IgD-negative memory B cell (primary cell): ENCODE results near the gene SMOC2. TPM values are rescaled to one million over a fixed set of nuclear protein-coding genes. Genes with fewer than 3 reads are reported as not detected.
"Not testable (repeated sequence)": the region's sequence is repeated elsewhere in the genome, so short reads cannot be mapped to it uniquely, and the experiment has no call there.

Experiments used
- H3K27ac Mint-ChIP-seq, 3 donors: one replicate each; pipeline ENCODE4 v1.8.0; 2020 to 2022; ENCODE audit warnings: mild to moderate bottlenecking in 3 of 3, mixed read lengths in 3 of 3, moderate library complexity in 1 of 3
- H3K27me3 Mint-ChIP-seq: one replicate; pipeline ENCODE4 v1.8.0; 2021; ENCODE audit warnings: mixed read lengths
- H3K36me3 Mint-ChIP-seq: one replicate; pipeline ENCODE4 v1.8.0; 2020; ENCODE audit warnings: mild to moderate bottlenecking, mixed read lengths
- H3K4me1 Mint-ChIP-seq, 3 donors: one replicate each; pipeline ENCODE4 v1.8.0; 2020 to 2022; ENCODE audit warnings: mixed read lengths in 3 of 3, mild to moderate bottlenecking in 1 of 3
- H3K4me3 Mint-ChIP-seq, 4 donors: one replicate each; pipeline ENCODE4 v1.8.0; 2020 to 2022; ENCODE audit warnings: mild to moderate bottlenecking in 4 of 4, mixed read lengths in 4 of 4, moderate library complexity in 3 of 4
- H3K9me3 Mint-ChIP-seq, 3 donors: one replicate each; pipeline ENCODE4 v1.8.0; 2020 to 2021; ENCODE audit warnings: mixed read lengths in 3 of 3, mild to moderate bottlenecking in 1 of 3
- polyA plus RNA-seq: library from polyadenylated mRNA; unstranded; fragments of 300-500 nt; fragmentation: Illumina TruSeq; gene quantifications from one replicate; pipeline ENCODE4 v1.2.3, GENCODE V29; 2021

The SMOC2 gene
- polyA plus RNA-seq, 1 donor from 2014 or later: not detected

GRCh38 chr6:168536665-168537539 is 95.9 kb downstream of the SMOC2 start:
- H3K36me3 Mint-ChIP-seq: no peaks in the 10 kb centered on the region
- H3K27ac Mint-ChIP-seq: no peak overlapping the region
- H3K4me1 Mint-ChIP-seq: no peaks in the 10 kb centered on the region
- no peaks in the 10 kb centered on the region for H3K27me3 Mint-ChIP-seq
- H3K9me3 Mint-ChIP-seq: peaks cover 0 to 2% (median 0%) of the 10 kb centered on the region in 3 donors
- H3K4me3 Mint-ChIP-seq: no peak overlapping the region

- no peak overlapping the region for H3K27ac Mint-ChIP-seq
- H3K4me3 Mint-ChIP-seq: no peak overlapping the region
- H3K36me3 Mint-ChIP-seq: no peaks in the 10 kb centered on the region
- no peaks in the 10 kb centered on the region for H3K4me1 Mint-ChIP-seq
- no peaks in the 10 kb centered on the region for H3K9me3 Mint-ChIP-seq
- H3K27me3 Mint-ChIP-seq: no peaks in the 10 kb centered on the region
Measured at GRCh38 chr6:168537540-168537884, 96.5 kb downstream of the SMOC2 start.

- not testable (repeated sequence) for H3K4me1 Mint-ChIP-seq, H3K27ac Mint-ChIP-seq, H3K4me3 Mint-ChIP-seq, H3K36me3 Mint-ChIP-seq, H3K9me3 Mint-ChIP-seq, H3K27me3 Mint-ChIP-seq
Measured at GRCh38 chr6:168538188-168538891, 97.4 kb downstream of the SMOC2 start.

GRCh38 chr6:168538892-168539811 is 98.2 kb downstream of the SMOC2 start:
- Mint-ChIP-seq H3K4me3 (no peak overlapping the region), H3K36me3 (no peaks in the 10 kb centered on the region), H3K9me3 (no peaks in the 10 kb centered on the region), H3K4me1 (no peaks in the 10 kb centered on the region), H3K27me3 (no peaks in the 10 kb centered on the region), H3K27ac (no peak overlapping the region)

- Mint-ChIP-seq H3K27ac (no peak overlapping the region), H3K4me1 (no peaks in the 10 kb centered on the region), H3K27me3 (no peaks in the 10 kb centered on the region), H3K9me3 (no peaks in the 10 kb centered on the region), H3K36me3 (no peaks in the 10 kb centered on the region), H3K4me3 (peak overlapping the region in 1 of 4 donors; percentile 77)
Measured at GRCh38 chr6:168540713-168541291, 99.8 kb downstream of the SMOC2 start.

- H3K36me3 Mint-ChIP-seq: no peaks in the 10 kb centered on the region
- H3K4me1 Mint-ChIP-seq: no peaks in the 10 kb centered on the region
- H3K27me3 Mint-ChIP-seq: no peaks in the 10 kb centered on the region
- H3K9me3 Mint-ChIP-seq: no peaks in the 10 kb centered on the region
- H3K27ac Mint-ChIP-seq: no peak overlapping the region
- peak overlapping the region in 1 of 4 donors; percentile 77 for H3K4me3 Mint-ChIP-seq
Measured at GRCh38 chr6:168541307-168541706, 100.3 kb downstream of the SMOC2 start.

- H3K4me3 Mint-ChIP-seq: no peak overlapping the region
- no peaks in the 10 kb centered on the region for H3K4me1 Mint-ChIP-seq
- H3K27ac Mint-ChIP-seq: no peak overlapping the region
- no peaks in the 10 kb centered on the region for H3K9me3 Mint-ChIP-seq
- H3K36me3 Mint-ChIP-seq: no peaks in the 10 kb centered on the region
- H3K27me3 Mint-ChIP-seq: no peaks in the 10 kb centered on the region
Measured at GRCh38 chr6:168542301-168542700, 101.3 kb downstream of the SMOC2 start.

- no peaks in the 10 kb centered on the region for H3K36me3 Mint-ChIP-seq
- no peaks in the 10 kb centered on the region for H3K4me1 Mint-ChIP-seq
- no peaks in the 10 kb centered on the region for H3K27me3 Mint-ChIP-seq
- H3K9me3 Mint-ChIP-seq: no peaks in the 10 kb centered on the region
- H3K27ac Mint-ChIP-seq: no peak overlapping the region
- no peak overlapping the region for H3K4me3 Mint-ChIP-seq
Measured at GRCh38 chr6:168545428-168545827, 104.4 kb downstream of the SMOC2 start.

- no peaks in the 10 kb centered on the region for H3K27me3 Mint-ChIP-seq
- no peaks in the 10 kb centered on the region for H3K36me3 Mint-ChIP-seq
- no peaks in the 10 kb centered on the region for H3K9me3 Mint-ChIP-seq
- no peaks in the 10 kb centered on the region for H3K4me1 Mint-ChIP-seq
- H3K4me3 Mint-ChIP-seq: no peak overlapping the region
- H3K27ac Mint-ChIP-seq: no peak overlapping the region
Measured at GRCh38 chr6:168546151-168546550, 105.2 kb downstream of the SMOC2 start.

- H3K4me1 Mint-ChIP-seq: no peaks in the 10 kb centered on the region
- H3K4me3 Mint-ChIP-seq: no peak overlapping the region
- H3K27me3 Mint-ChIP-seq: no peaks in the 10 kb centered on the region
- no peaks in the 10 kb centered on the region for H3K36me3 Mint-ChIP-seq
- no peaks in the 10 kb centered on the region for H3K9me3 Mint-ChIP-seq
- H3K27ac Mint-ChIP-seq: no peak overlapping the region
Measured at GRCh38 chr6:168546730-168547129, 105.7 kb downstream of the SMOC2 start.

- Mint-ChIP-seq H3K27me3 (no peaks in the 10 kb centered on the region), H3K27ac (no peak overlapping the region), H3K4me1 (no peaks in the 10 kb centered on the region), H3K4me3 (no peak overlapping the region), H3K36me3 (peaks cover 2% of the 10 kb centered on the region), H3K9me3 (peaks cover 0 to 6% (median 1%) of the 10 kb centered on the region in 3 donors)
Measured at GRCh38 chr6:168550326-168550725, 109.3 kb downstream of the SMOC2 start.

- no peaks in the 10 kb centered on the region for H3K27me3 Mint-ChIP-seq
- H3K4me3 Mint-ChIP-seq: no peak overlapping the region
- H3K4me1 Mint-ChIP-seq: no peaks in the 10 kb centered on the region
- H3K27ac Mint-ChIP-seq: no peak overlapping the region
- H3K36me3 Mint-ChIP-seq: peaks cover 2% of the 10 kb centered on the region
- H3K9me3 Mint-ChIP-seq: peaks cover 0 to 8% (median 4%) of the 10 kb centered on the region in 3 donors
Measured at GRCh38 chr6:168554472-168554871, 113.5 kb downstream of the SMOC2 start.

- no peaks in the 10 kb centered on the region for H3K27me3 Mint-ChIP-seq
Measured at GRCh38 chr6:168554898-168555617, 114.1 kb downstream of the SMOC2 start.

GRCh38 chr6:168555618-168556273 is 114.8 kb downstream of the SMOC2 start:
- no peaks in the 10 kb centered on the region for H3K27me3 Mint-ChIP-seq
- no peak overlapping the region for H3K27ac Mint-ChIP-seq
- peaks cover 0 to 8% (median 4%) of the 10 kb centered on the region in 3 donors for H3K9me3 Mint-ChIP-seq
- no peaks in the 10 kb centered on the region for H3K4me1 Mint-ChIP-seq
- H3K4me3 Mint-ChIP-seq: no peak overlapping the region
- peaks cover 2% of the 10 kb centered on the region for H3K36me3 Mint-ChIP-seq

More at GRCh38 chr6:168554898-168555617, 114.1 kb downstream of the SMOC2 start:
- Mint-ChIP-seq H3K27ac (no peak overlapping the region), H3K4me1 (no peaks in the 10 kb centered on the region), H3K36me3 (peaks cover 2% of the 10 kb centered on the region), H3K4me3 (no peak overlapping the region), H3K9me3 (peaks cover 0 to 8% (median 4%) of the 10 kb centered on the region in 3 donors)
